ENCODE measurements around the gene FAM227A.
A peak's percentile ranks its signal among the peaks of the same experiment; 100 is the strongest.

The FAM227A gene

GRCh38 chr22:38569181-38569971 is 86.8 kb downstream of the FAM227A start:
- peak overlapping the region; percentile 90 for H3K4me3 ChIP-seq (ENCODE audit: low read depth, low read length)
- H3K9ac ChIP-seq (ENCODE audit: low read depth, low read length): peak overlapping the region; percentile 93
- H3K9me3 ChIP-seq (ENCODE audit: control insufficient read depth, insufficient read depth, low read length): no peaks in the 10 kb centered on the region
- peak overlapping the region; percentile 89 for H3K27ac ChIP-seq (ENCODE audit: low read depth, low read length)
- no peaks in the 10 kb centered on the region for H3K36me3 ChIP-seq (ENCODE audit: control insufficient read depth, insufficient read depth, low read length)
- H3K4me1 ChIP-seq (ENCODE audit: control insufficient read depth, insufficient read depth, low read length): peaks cover 21% of the 10 kb centered on the region
- H3K27me3 ChIP-seq (ENCODE audit: control insufficient read depth, insufficient read depth, low read length): no peaks in the 10 kb centered on the region

GRCh38 chr22:38567531-38568285 is 88.5 kb downstream of the FAM227A start:
- no peak overlapping the region for H3K9ac ChIP-seq (ENCODE audit: low read depth, low read length)
- peaks cover 21% of the 10 kb centered on the region for H3K4me1 ChIP-seq (ENCODE audit: control insufficient read depth, insufficient read depth, low read length)
- H3K9me3 ChIP-seq (ENCODE audit: control insufficient read depth, insufficient read depth, low read length): no peaks in the 10 kb centered on the region
- H3K27me3 ChIP-seq (ENCODE audit: control insufficient read depth, insufficient read depth, low read length): no peaks in the 10 kb centered on the region
- H3K4me3 ChIP-seq (ENCODE audit: low read depth, low read length): no peak overlapping the region
- no peaks in the 10 kb centered on the region for H3K36me3 ChIP-seq (ENCODE audit: control insufficient read depth, insufficient read depth, low read length)
- peak overlapping the region; percentile 43 for H3K27ac ChIP-seq (ENCODE audit: low read depth, low read length)

DNA sequence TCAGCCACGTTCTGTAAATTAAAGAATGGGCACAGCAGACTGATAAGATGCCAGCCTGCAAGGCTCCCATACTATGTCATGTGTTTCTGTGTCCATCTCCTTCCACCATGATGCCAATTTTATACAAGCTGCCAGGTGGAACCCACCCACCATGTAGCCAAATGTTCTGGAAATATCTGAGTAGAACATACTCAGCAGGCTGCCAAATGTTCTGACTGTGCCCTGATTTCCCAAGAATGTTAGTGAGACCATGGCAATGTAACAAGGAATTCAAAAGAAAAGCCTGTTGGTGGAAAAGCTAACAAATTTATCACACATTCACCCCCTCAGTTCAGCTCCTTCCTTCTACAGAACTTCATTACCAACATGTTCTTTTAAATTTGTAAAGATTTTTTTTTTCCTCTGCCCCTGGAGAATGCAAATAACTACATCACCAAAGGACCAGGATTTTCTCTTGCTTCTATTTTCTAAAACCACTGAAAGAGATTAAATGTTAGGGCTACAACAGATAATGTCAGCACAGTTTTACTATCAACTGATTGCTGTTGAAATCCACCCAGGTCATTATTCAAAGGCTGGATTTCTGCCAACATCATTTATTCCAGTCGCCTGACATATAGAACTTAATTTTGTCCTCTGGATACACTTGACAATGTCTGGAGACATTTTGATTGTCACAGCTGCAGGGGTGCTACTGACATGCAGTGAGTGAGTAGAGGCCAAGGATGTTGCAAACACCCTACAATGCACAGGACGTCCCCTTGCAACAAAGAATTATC is 89.3 kb downstream of the FAM227A start:
- Histone ChIP-seq H3K36me3 (ENCODE audit: control insufficient read depth, insufficient read depth, low read length) (no peaks in the 10 kb centered on the region), H3K4me3 (ENCODE audit: low read depth, low read length) (no peak overlapping the region), H3K9ac (ENCODE audit: low read depth, low read length) (no peak overlapping the region), H3K27me3 (ENCODE audit: control insufficient read depth, insufficient read depth, low read length) (no peaks in the 10 kb centered on the region), H3K4me1 (ENCODE audit: control insufficient read depth, insufficient read depth, low read length) (peaks cover 21% of the 10 kb centered on the region), H3K9me3 (ENCODE audit: control insufficient read depth, insufficient read depth, low read length) (no peaks in the 10 kb centered on the region), H3K27ac (ENCODE audit: low read depth, low read length) (no peak overlapping the region)

DNA sequence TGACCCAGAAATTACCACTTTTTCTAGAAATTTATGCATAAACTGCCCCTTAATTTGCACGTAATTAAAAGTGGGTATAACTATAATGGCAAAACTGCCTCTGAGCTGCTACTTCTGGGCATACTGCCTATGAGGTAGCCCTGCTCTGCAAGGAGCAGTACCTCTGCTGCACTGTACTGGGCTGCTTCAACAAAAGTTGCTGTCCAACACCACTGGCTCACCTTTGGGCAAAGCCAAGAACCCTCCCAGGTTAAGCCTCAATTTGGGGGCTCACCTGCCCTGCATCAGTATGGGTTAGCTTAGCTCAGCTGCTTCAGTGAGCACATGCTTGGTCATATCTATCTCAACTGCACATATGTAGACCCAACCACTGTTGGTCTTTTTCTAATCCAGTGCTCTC is 90.8 kb downstream of the FAM227A start:
- H3K9me3 ChIP-seq (ENCODE audit: control insufficient read depth, insufficient read depth, low read length): no peaks in the 10 kb centered on the region
- H3K27me3 ChIP-seq (ENCODE audit: control insufficient read depth, insufficient read depth, low read length): no peaks in the 10 kb centered on the region
- H3K4me1 ChIP-seq (ENCODE audit: control insufficient read depth, insufficient read depth, low read length): peaks cover 13% of the 10 kb centered on the region

DNA sequence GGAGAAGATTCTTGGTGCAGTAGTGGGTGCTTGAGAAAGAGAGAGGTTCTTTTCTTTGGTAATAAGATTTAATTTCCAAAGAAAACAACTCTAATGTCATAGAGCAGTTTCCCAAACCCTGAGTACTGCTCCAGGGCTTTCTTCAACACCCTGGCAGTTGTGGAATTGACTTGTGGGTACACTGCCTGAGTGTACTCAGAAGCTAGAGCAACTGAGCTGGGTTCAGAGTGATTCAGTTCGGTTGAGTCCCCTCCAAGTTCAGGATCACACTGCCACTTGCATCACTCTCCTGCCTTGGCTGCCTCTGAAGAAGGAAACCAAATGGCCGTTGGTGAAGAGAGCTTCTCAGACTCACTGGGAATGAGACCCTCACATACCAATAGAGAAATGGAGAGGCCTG is 91.5 kb downstream of the FAM227A start:
- peaks cover 13% of the 10 kb centered on the region for H3K4me1 ChIP-seq (ENCODE audit: control insufficient read depth, insufficient read depth, low read length)
- no peaks in the 10 kb centered on the region for H3K9me3 ChIP-seq (ENCODE audit: control insufficient read depth, insufficient read depth, low read length)
- no peak overlapping the region for H3K4me3 ChIP-seq (ENCODE audit: low read depth, low read length)
- H3K36me3 ChIP-seq (ENCODE audit: control insufficient read depth, insufficient read depth, low read length): peaks cover 5% of the 10 kb centered on the region; the same call in 1 of the 2 replicates
- no peak overlapping the region for H3K27ac ChIP-seq (ENCODE audit: low read depth, low read length)
- H3K27me3 ChIP-seq (ENCODE audit: control insufficient read depth, insufficient read depth, low read length): no peaks in the 10 kb centered on the region
- no peak overlapping the region for H3K9ac ChIP-seq (ENCODE audit: low read depth, low read length)

More for the DNA sequence above, 90.8 kb downstream of the FAM227A start:
- H3K4me3 ChIP-seq (ENCODE audit: low read depth, low read length): no peak overlapping the region
- peaks cover 5% of the 10 kb centered on the region; the same call in 1 of the 2 replicates for H3K36me3 ChIP-seq (ENCODE audit: control insufficient read depth, insufficient read depth, low read length)
- H3K27ac ChIP-seq (ENCODE audit: low read depth, low read length): no peak overlapping the region
- H3K9ac ChIP-seq (ENCODE audit: low read depth, low read length): no peak overlapping the region

- Histone ChIP-seq H3K4me1 (ENCODE audit: control insufficient read depth, insufficient read depth, low read length) (no peaks in the 10 kb centered on the region), H3K36me3 (ENCODE audit: control insufficient read depth, insufficient read depth, low read length) (0 out of 2 replicates have a peak, but pooled peaks cover 4% of the 10 kb centered on the region), H3K27ac (ENCODE audit: low read depth, low read length) (no peak overlapping the region), H3K9ac (ENCODE audit: low read depth, low read length) (no peak overlapping the region), H3K4me3 (ENCODE audit: low read depth, low read length) (no peak overlapping the region), H3K9me3 (ENCODE audit: control insufficient read depth, insufficient read depth, low read length) (no peaks in the 10 kb centered on the region), H3K27me3 (ENCODE audit: control insufficient read depth, insufficient read depth, low read length) (no peaks in the 10 kb centered on the region)
These were observed 101.9 kb downstream of the FAM227A start for GRCh38 chr22:38554281-38554680.

DNA sequence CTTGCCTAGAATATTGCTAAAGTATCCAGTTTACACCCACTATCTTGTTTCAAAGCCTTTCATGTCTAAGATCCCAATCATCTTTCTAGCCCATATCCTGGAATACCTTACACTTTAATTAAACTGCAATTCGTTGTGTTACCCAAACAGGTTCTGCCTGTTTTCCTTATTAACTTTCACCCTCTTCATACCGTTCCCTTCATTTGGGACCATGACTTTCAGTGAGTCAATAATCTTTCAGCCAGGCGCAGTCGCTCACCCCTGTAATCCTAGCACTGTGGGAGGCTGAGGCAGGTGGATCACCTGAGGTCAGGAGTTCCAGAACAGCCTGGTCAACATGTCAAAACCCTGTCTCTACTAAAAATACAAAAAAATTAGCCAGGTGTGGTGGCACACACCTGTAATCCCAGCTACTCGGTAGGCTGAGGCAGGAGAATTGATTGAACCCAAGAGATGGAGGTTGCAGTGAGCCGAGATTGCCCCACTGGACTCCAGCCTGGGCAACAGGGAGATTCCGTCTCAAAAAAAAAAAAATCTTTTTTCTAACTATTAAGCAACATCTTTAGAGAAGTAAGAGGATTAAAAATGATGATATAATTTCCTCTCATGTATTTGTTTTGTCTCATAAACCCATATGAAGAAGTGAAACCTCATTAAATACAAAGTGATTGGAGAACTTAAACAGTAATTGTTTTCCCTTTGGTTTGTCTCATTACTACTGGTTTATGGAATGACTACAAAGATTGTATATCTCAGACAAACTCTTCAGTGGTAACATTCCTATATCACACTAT is 106.9 kb downstream of the FAM227A start:
- Histone ChIP-seq H3K36me3 (ENCODE audit: control insufficient read depth, insufficient read depth, low read length) (0 out of 2 replicates have a peak, but pooled peaks cover 3% of the 10 kb centered on the region), H3K27me3 (ENCODE audit: control insufficient read depth, insufficient read depth, low read length) (no peaks in the 10 kb centered on the region), H3K27ac (ENCODE audit: low read depth, low read length) (no peak overlapping the region)

GRCh38 chr22:38540701-38541100 is 115.5 kb downstream of the FAM227A start:
- Histone ChIP-seq H3K4me1 (ENCODE audit: control insufficient read depth, insufficient read depth, low read length) (no peaks in the 10 kb centered on the region), H3K36me3 (ENCODE audit: control insufficient read depth, insufficient read depth, low read length) (no peaks in the 10 kb centered on the region), H3K27ac (ENCODE audit: low read depth, low read length) (no peak overlapping the region), H3K27me3 (ENCODE audit: control insufficient read depth, insufficient read depth, low read length) (no peaks in the 10 kb centered on the region), H3K9ac (ENCODE audit: low read depth, low read length) (no peak overlapping the region), H3K9me3 (ENCODE audit: control insufficient read depth, insufficient read depth, low read length) (0 out of 2 replicates have a peak, but pooled peaks cover 6% of the 10 kb centered on the region), H3K4me3 (ENCODE audit: low read depth, low read length) (no peak overlapping the region)

More for the DNA sequence above, 106.9 kb downstream of the FAM227A start:
- Histone ChIP-seq H3K4me3 (ENCODE audit: low read depth, low read length) (no peak overlapping the region), H3K4me1 (ENCODE audit: control insufficient read depth, insufficient read depth, low read length) (no peaks in the 10 kb centered on the region), H3K9ac (ENCODE audit: low read depth, low read length) (no peak overlapping the region), H3K9me3 (ENCODE audit: control insufficient read depth, insufficient read depth, low read length) (no peaks in the 10 kb centered on the region)

- no peak overlapping the region for H3K27ac ChIP-seq (ENCODE audit: low read depth, low read length)
- no peak overlapping the region for H3K9ac ChIP-seq (ENCODE audit: low read depth, low read length)
- H3K4me1 ChIP-seq (ENCODE audit: control insufficient read depth, insufficient read depth, low read length): no peaks in the 10 kb centered on the region
- no peaks in the 10 kb centered on the region for H3K27me3 ChIP-seq (ENCODE audit: control insufficient read depth, insufficient read depth, low read length)
- H3K36me3 ChIP-seq (ENCODE audit: control insufficient read depth, insufficient read depth, low read length): no peaks in the 10 kb centered on the region
- H3K4me3 ChIP-seq (ENCODE audit: low read depth, low read length): no peak overlapping the region
- no peaks in the 10 kb centered on the region for H3K9me3 ChIP-seq (ENCODE audit: control insufficient read depth, insufficient read depth, low read length)
These were observed 124.8 kb downstream of the FAM227A start for GRCh38 chr22:38531251-38531938.

Measured in HUES48 (cell line).